Body of pancreas (tissue), 4 donors: ENCODE results near the gene C11orf91.

Source experiments
- POLR2A ChIP-seq, 3 donors: fragments of 450-650 bp; IDR thresholded peaks; one replicate each; pipeline ENCODE4 v1.6.1; 2016; ENCODE audit warnings: antibody characterized with exemption in 3 of 3, mild to moderate bottlenecking in 2 of 3
- TF ChIP-seq, protein P1 (sequence below), 7 experiments: fragments of 450-650 bp in 4 of 7; fragments of 200-600 bp in 3 of 7; sonication (generic) in 3 of 7; IDR thresholded peaks; one replicate each; pipeline ENCODE4 v1.5.1; 2016 to 2019; ENCODE audit warnings: antibody characterized with exemption in 7 of 7

DNA sequence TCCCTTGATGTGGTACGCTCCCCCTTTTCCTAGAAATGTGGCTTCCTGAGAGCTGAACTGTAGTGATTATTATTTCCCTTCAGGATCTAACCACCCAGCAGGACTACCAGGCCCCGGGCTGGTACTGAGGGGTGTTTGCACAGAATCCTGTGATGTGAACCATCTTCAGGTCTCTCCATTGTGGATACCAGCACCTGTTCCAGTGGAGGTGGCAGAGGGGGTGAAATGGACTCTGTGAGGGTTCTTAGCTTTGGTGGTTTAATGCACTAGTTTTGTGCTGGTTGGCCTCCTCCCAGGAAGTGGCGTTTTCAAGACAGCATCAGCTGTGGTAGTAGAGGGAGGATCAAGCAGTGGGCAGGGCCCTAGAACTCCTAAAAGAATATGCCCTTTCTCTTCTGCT is 18.6 kb downstream of the C11orf91 start:
- TF ChIP-seq, protein P1, sequence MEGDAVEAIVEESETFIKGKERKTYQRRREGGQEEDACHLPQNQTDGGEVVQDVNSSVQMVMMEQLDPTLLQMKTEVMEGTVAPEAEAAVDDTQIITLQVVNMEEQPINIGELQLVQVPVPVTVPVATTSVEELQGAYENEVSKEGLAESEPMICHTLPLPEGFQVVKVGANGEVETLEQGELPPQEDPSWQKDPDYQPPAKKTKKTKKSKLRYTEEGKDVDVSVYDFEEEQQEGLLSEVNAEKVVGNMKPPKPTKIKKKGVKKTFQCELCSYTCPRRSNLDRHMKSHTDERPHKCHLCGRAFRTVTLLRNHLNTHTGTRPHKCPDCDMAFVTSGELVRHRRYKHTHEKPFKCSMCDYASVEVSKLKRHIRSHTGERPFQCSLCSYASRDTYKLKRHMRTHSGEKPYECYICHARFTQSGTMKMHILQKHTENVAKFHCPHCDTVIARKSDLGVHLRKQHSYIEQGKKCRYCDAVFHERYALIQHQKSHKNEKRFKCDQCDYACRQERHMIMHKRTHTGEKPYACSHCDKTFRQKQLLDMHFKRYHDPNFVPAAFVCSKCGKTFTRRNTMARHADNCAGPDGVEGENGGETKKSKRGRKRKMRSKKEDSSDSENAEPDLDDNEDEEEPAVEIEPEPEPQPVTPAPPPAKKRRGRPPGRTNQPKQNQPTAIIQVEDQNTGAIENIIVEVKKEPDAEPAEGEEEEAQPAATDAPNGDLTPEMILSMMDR (IDR thresholded peaks at IDR 0.05) = no peak
- TF ChIP-seq POLR2A (IDR thresholded peaks at IDR 0.05) = no peak
